Karpas-422 (cell line): Measurements from ENCODE around the gene OSR1. TPM values are rescaled to one million over a fixed set of nuclear protein-coding genes. Genes with fewer than 3 reads are reported as not detected.

Experiments
- DNase-seq: peaks from one replicate; pipeline ENCODE4 v3.0.0-alpha.2; 2015
- H2AFZ ChIP-seq: fragments of 200-600 bp; sonication (generic); 2 replicates; pipeline ENCODE4 v1.6.1; 2014; ENCODE audit warnings: antibody characterized with exemption, low read length, mixed read lengths
- H3K27ac ChIP-seq: fragments of 200-600 bp; sonication (generic); 2 replicates; pipeline ENCODE4 v1.5.1; 2014; ENCODE audit warnings: mild to moderate bottlenecking, low read length, moderate library complexity
- H3K27me3 ChIP-seq: fragments of 200-600 bp; sonication (generic); 2 replicates; pipeline ENCODE4 v1.6.1; 2014; ENCODE audit warnings: low read length, mixed read lengths
- H3K36me3 ChIP-seq: fragments of 200-600 bp; sonication (generic); 2 replicates; pipeline ENCODE4 v1.6.1; 2014; ENCODE audit warnings: low read length, mixed read lengths; ENCODE audit not compliant: insufficient read depth
- H3K4me1 ChIP-seq: fragments of 200-600 bp; sonication (generic); 2 replicates; pipeline ENCODE4 v1.6.1; 2014; ENCODE audit warnings: mild to moderate bottlenecking, low read length, mixed read lengths
- H3K4me2 ChIP-seq: fragments of 200-600 bp; sonication (generic); 2 replicates; pipeline ENCODE4 v1.6.1; 2014; ENCODE audit warnings: low read length, low read depth, mild to moderate bottlenecking; ENCODE audit not compliant: poor library complexity, severe bottlenecking
- H3K4me3 ChIP-seq: fragments of 200-600 bp; sonication (generic); 2 replicates; pipeline ENCODE4 v1.5.1; 2014; ENCODE audit warnings: mild to moderate bottlenecking, antibody characterized with exemption, low read length, mixed read lengths
- H3K79me2 ChIP-seq: fragments of 200-600 bp; sonication (generic); 2 replicates; pipeline ENCODE4 v1.6.1; 2014; ENCODE audit warnings: mild to moderate bottlenecking, low read length, mixed read lengths
- H3K9ac ChIP-seq: fragments of 200-600 bp; sonication (generic); 2 replicates; pipeline ENCODE4 v1.6.0; 2014; ENCODE audit warnings: low read length
- H3K9me2 ChIP-seq: fragments of 200-600 bp; sonication (generic), shearing (Covaris generic); replicated peaks from 2 replicates; pipeline ENCODE4 v1.6.0; 2014; ENCODE audit warnings: mild to moderate bottlenecking, low read length, moderate library complexity; ENCODE audit not compliant: insufficient read depth
- H3K9me3 ChIP-seq: fragments of 300-700, 200-600 bp; sonication (generic); 2 replicates; pipeline ENCODE4 v1.6.1; 2014; ENCODE audit warnings: low read length, mixed read lengths
- H4K20me1 ChIP-seq: fragments of 200-600 bp; sonication (generic); 2 replicates; pipeline ENCODE4 v1.6.1; 2014; ENCODE audit warnings: mild to moderate bottlenecking, antibody characterized with exemption, low read length, low read depth; ENCODE audit not compliant: insufficient read depth
- total RNA-seq: library from RNA; depleted of rRNA; stranded (reverse); fragments of >200 nt; shearing (Covaris generic); gene quantifications from 2 replicates; pipeline ENCODE4 v1.2.3, GENCODE V29; 2014; ENCODE audit warnings: low replicate concordance

Gene OSR1
- total RNA-seq, 1 experiment from 2014 or later, result not detected

DNA sequence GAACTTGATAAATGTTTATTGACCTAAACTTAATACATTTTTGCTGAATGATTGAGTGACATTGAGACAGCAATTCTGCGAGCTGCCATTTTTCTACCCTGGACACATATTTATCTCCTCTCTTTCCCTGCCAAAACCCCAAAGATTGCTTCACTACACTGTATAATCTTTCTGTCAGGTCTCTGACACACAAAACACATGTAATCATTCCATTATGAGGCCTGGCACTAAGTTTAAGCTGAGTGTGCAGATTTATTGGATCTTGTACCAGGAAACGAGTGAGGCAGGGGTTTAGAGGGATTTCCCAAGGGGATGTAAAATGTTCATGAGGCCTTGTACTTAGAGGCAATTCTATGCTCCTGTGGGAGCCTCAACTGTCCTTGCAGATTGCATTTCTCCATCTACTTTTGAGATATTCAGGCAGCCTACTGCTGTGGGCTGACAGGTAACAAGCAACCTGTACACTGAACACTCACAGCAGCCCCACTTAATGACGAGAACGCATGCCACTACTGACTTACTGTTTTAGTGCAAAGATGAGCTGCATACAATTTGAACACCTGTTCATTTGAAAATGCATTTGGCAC, 13.7 kb upstream of the OSR1 start:
- no peaks in the 10 kb centered on the region for H3K27me3 ChIP-seq
- no peaks in the 10 kb centered on the region for H4K20me1 ChIP-seq
- no peak for DNase-seq
- H3K4me2 ChIP-seq, result no peak overlapping the region
- no peak overlapping the region for H3K27ac ChIP-seq
- H2AFZ ChIP-seq, result no peak overlapping the region
- H3K4me3 ChIP-seq, result no peak overlapping the region
- no peak overlapping the region for H3K9ac ChIP-seq
- H3K4me1 ChIP-seq, result no peaks in the 10 kb centered on the region
- no peaks in the 10 kb centered on the region for H3K36me3 ChIP-seq
- no peaks in the 10 kb centered on the region for H3K79me2 ChIP-seq
- H3K9me2 ChIP-seq, result no peaks in the 10 kb centered on the region
- no peaks in the 10 kb centered on the region for H3K9me3 ChIP-seq

DNA sequence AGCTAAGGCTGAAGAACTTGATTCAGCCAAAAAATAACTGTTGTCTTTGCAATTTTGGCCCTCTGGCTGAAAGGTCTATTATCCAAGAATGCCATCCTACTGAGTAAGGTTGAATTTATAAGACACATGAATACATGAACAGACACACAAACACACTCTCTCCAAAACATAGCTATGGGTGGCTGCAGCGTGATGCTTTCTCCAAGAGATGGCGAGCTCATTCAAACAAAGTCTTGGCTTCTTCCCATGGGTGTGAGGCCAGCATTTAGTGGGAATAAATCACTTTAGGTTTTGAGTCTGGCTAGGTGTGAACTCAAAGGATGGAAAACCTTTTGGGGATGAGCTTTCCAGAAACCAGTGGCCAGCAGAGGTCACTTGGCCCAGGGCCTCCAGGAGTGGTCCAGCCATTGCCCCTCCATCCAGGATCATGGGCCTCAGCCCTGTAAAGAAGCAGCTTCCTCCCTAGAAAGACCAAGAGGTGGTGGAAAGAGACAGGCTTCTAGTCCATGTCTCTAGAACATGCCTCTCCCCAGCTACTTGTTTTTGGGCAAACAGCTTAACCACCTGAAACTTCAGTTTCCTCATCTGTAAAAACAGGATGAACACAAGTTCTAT, 11.0 kb upstream of the OSR1 start:
- H3K9me2 ChIP-seq, result no peaks in the 10 kb centered on the region
- no peaks in the 10 kb centered on the region for H3K79me2 ChIP-seq
- H3K4me3 ChIP-seq, result no peak overlapping the region
- no peak overlapping the region for H2AFZ ChIP-seq
- DNase-seq, result no peak
- H4K20me1 ChIP-seq, result no peaks in the 10 kb centered on the region
- no peak overlapping the region for H3K9ac ChIP-seq
- H3K27me3 ChIP-seq, result no peaks in the 10 kb centered on the region
- no peaks in the 10 kb centered on the region for H3K36me3 ChIP-seq
- no peaks in the 10 kb centered on the region for H3K9me3 ChIP-seq
- no peaks in the 10 kb centered on the region for H3K4me1 ChIP-seq
- H3K27ac ChIP-seq, result no peak overlapping the region
- no peak overlapping the region for H3K4me2 ChIP-seq

DNA sequence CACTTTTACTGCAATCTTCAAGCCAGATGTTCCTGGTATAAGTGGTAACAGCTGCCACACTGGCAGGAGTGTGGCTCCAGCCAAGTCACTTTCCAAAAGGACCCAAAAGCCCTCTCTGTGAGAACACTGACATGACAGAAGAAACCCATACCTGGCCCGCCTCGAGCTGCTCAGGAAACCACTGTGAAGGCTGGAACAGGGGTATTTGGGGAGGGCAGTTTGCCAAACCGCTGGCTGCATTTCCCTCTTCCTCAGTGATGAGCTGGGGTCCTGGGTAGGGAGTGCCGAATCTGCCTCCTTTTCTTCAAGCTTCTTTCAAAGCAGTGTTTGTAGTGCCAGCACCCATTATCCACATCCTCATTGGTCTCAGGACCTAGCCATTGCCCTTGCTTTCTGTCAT, 10.3 kb upstream of the OSR1 start:
- H2AFZ ChIP-seq, result no peak overlapping the region
- no peak overlapping the region for H3K4me2 ChIP-seq
- H3K4me1 ChIP-seq, result no peaks in the 10 kb centered on the region
- no peak overlapping the region for H3K9ac ChIP-seq
- DNase-seq, result no peak
- no peaks in the 10 kb centered on the region for H3K9me2 ChIP-seq
- no peak overlapping the region for H3K27ac ChIP-seq
- H3K9me3 ChIP-seq, result no peaks in the 10 kb centered on the region
- no peaks in the 10 kb centered on the region for H4K20me1 ChIP-seq
- H3K36me3 ChIP-seq, result no peaks in the 10 kb centered on the region
- no peaks in the 10 kb centered on the region for H3K79me2 ChIP-seq
- H3K27me3 ChIP-seq, result no peaks in the 10 kb centered on the region
- H3K4me3 ChIP-seq, result no peak overlapping the region

DNA sequence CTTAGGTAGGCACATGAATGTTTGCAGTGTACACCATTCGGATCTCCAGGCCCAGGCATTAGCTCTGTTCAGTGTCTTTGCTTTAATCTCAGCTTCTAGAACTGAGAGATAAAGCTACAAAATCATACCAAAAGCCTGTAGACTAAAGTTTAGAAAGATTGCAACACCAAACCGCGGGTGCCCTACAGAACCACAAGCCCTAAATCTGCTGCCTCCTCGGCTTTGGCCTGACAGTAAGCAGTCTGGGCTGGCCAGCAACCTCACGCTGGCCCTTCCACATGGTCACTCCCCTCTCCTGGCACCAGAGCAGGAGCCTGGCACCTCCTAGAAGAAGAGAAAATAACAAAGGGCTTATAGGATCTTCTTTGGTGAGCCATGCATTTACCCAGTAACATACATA, 8.9 kb upstream of the OSR1 start:
- Histone ChIP-seq H3K4me3 (no peak overlapping the region), H3K36me3 (no peaks in the 10 kb centered on the region), H3K4me2 (no peak overlapping the region), H3K9ac (no peak overlapping the region), H2AFZ (no peak overlapping the region), H3K4me1 (peaks cover 6% of the 10 kb centered on the region), H3K9me2 (no peaks in the 10 kb centered on the region), H3K79me2 (no peaks in the 10 kb centered on the region), H4K20me1 (no peaks in the 10 kb centered on the region), H3K9me3 (no peaks in the 10 kb centered on the region), H3K27me3 (no peaks in the 10 kb centered on the region), H3K27ac (no peak overlapping the region)
- no peak for DNase-seq

- H3K4me3 ChIP-seq, result no peak overlapping the region
- H2AFZ ChIP-seq, result no peak overlapping the region
- H3K9me3 ChIP-seq, result no peaks in the 10 kb centered on the region
- no peaks in the 10 kb centered on the region for H3K9me2 ChIP-seq
- DNase-seq, result no peak
- no peaks in the 10 kb centered on the region for H4K20me1 ChIP-seq
- H3K4me2 ChIP-seq, result no peak overlapping the region
- H3K4me1 ChIP-seq, result peaks cover 10% of the 10 kb centered on the region
- no peak overlapping the region for H3K9ac ChIP-seq
- H3K36me3 ChIP-seq, result no peaks in the 10 kb centered on the region
- no peaks in the 10 kb centered on the region for H3K79me2 ChIP-seq
- no peaks in the 10 kb centered on the region for H3K27me3 ChIP-seq
- H3K27ac ChIP-seq, result no peak overlapping the region
Observed at GRCh38 chr2:19365126-19365525, 6.7 kb upstream of the OSR1 start.

GRCh38 chr2:19364014-19364413, 5.6 kb upstream of the OSR1 start:
- Histone ChIP-seq H3K4me1 (peaks cover 10% of the 10 kb centered on the region), H3K4me3 (no peak overlapping the region), H4K20me1 (no peaks in the 10 kb centered on the region), H3K27me3 (no peaks in the 10 kb centered on the region), H3K9ac (no peak overlapping the region), H3K4me2 (no peak overlapping the region), H3K79me2 (no peaks in the 10 kb centered on the region), H3K27ac (no peak overlapping the region), H3K36me3 (no peaks in the 10 kb centered on the region), H3K9me2 (no peaks in the 10 kb centered on the region), H3K9me3 (no peaks in the 10 kb centered on the region), H2AFZ (no peak overlapping the region)
- DNase-seq, result no peak

- no peaks in the 10 kb centered on the region for H3K9me3 ChIP-seq
- no peak overlapping the region for H3K4me3 ChIP-seq
- H3K9me2 ChIP-seq, result no peaks in the 10 kb centered on the region
- no peak overlapping the region for H3K27ac ChIP-seq
- H2AFZ ChIP-seq, result no peak overlapping the region
- H3K9ac ChIP-seq, result no peak overlapping the region
- H3K27me3 ChIP-seq, result no peaks in the 10 kb centered on the region
- no peak for DNase-seq
- H3K4me1 ChIP-seq, result peaks cover 10% of the 10 kb centered on the region
- H3K79me2 ChIP-seq, result no peaks in the 10 kb centered on the region
- no peaks in the 10 kb centered on the region for H3K36me3 ChIP-seq
- no peaks in the 10 kb centered on the region for H4K20me1 ChIP-seq
- H3K4me2 ChIP-seq, result no peak overlapping the region
Observed at GRCh38 chr2:19363474-19363778, 5.0 kb upstream of the OSR1 start.

DNA sequence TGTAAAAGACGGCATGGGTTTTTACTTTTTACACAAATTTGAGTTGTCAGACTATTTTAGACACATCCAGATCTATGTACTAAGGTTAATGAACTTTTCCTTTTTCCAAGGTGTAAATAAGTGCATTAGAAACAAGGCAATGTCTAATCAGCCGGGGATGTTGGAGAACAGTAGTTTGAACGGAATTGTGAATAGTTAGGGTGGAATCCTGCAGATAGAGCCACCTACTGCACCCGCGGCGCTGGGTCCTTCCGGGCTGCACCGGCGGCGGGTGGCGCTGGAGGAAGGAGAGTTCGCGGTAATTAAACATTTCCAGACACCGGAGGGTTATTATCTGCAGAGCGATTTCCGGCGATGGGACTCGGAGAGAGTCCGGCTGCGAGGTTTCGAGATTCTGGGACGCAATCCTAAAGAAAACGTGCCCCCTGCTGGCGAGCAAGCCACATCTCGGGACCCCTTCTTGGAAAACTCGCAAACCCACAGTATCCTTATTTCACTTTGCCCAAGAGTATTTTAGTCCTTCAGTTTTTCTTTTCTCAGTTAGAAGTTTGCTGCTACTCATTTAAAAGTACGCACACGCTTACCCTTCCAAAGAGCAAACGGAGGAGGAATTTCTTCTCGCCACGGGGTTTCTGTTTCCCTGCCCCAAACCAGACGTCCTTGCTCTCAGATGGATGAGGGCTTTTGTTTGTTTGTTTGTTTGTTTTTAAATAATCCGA, 4.5 kb upstream of the OSR1 start:
- Histone ChIP-seq H3K9ac (peak overlapping the region; percentile 27), H2AFZ (peak overlapping the region; percentile 34; the same call in 1 of the 2 replicates), H3K79me2 (no peaks in the 10 kb centered on the region), H3K27me3 (no peaks in the 10 kb centered on the region), H4K20me1 (no peaks in the 10 kb centered on the region), H3K9me3 (no peaks in the 10 kb centered on the region), H3K4me1 (peaks cover 10% of the 10 kb centered on the region), H3K36me3 (no peaks in the 10 kb centered on the region), H3K4me2 (peak overlapping the region; percentile 51), H3K4me3 (peak overlapping the region; percentile 49), H3K27ac (no peak overlapping the region), H3K9me2 (no peaks in the 10 kb centered on the region)
- DNase-seq, result peak; percentile 80
